ENCODE results near the gene COL18A1. TPM values are rescaled to one million over a fixed set of nuclear protein-coding genes. Genes with fewer than 3 reads are reported as not detected.
A peak's percentile ranks its signal among the peaks of the same experiment; 100 is the strongest.

The COL18A1 gene
- total and polyA plus RNA-seq, 9 of the 15 experiments (the other 6 are each of a cell fraction or from before 2014, with no cell fraction given): 0.14 to 16.4 (median 2.0) TPM

DNA sequence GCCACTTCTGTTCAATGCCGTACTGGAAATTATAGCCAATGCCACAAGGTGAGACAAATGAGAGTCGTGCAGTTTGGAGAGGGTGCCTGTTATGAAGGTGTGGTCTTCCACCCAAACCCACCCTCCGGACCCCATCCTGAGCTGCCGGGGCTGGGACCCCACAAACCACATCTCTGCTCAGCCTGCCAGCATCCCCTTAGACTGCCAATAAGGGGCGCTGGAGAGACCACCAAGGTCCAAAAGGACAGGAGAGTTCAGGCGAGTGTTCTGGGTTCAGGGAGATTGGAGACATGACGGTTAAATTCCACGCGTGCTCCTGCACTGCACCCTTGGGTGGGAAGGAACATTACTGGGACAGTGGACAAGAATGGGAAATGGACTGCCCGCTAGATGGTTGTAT, 48.7 kb upstream of the COL18A1 start (continued):
- TF ChIP-seq KDM2B (CRISPR knock-in tag; IDR thresholded peaks at IDR 0.05) (no peak), KAT7 (CRISPR knock-in tag; IDR thresholded peaks at IDR 0.05; ENCODE audit: borderline replicate concordance) (no peak), ZNF212 (CRISPR knock-in tag; IDR thresholded peaks at IDR 0.05) (no peak), ZNF561 (CRISPR knock-in tag; conservative IDR thresholded peaks at IDR 0.05) (no peak), STAT5B (CRISPR knock-in tag; IDR thresholded peaks at IDR 0.05) (no peak), GABPB1 (CRISPR knock-in tag; IDR thresholded peaks at IDR 0.05) (0 out of 2 replicates have a peak, but pooled peaks have one; percentile 28)

DNA sequence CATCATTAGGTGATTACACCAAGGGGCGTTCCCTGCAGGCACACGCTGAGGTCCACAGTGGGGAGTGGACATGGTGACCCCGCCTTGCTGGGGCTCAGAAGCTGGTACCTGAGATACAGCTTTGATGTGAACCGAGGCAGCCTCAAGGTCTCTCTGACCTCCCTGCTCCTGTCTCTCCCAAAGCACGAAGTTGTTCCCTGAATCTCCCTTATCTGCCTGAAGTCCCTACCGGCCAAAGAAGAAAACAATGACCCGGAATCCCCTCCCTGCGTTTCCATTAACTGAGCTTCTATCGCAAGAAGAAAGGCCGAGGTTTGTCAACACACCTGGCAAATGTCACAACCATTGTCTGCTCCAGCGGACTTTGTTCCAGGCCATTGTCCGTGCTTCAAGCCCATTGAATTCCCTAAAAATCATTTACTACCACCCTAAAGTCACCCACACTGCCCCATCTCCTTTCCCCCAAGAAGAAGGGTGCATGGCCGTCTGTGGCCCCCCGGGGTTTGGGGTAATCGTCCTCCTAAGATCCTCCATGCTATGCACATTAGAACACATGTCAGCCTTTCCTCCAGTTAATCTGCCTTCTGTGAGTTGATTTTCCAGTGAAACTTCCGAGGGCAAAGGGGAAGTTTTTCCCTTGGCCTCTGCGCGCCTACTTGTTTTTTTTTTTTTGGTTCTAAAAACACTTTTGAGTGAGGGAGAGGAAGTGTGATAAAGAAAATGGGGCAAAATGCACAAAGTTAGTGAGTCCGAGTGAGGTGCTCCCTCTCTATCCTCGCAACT, 48.1 kb upstream of the COL18A1 start:
- H3K4me2 ChIP-seq (ENCODE audit: insufficient read depth, low read length): peak overlapping the region; percentile 40; the same call in 1 of the 2 replicates
- no TSS peak for BruUV-seq (replicated peaks)
- CTCF ChIA-PET (ENCODE audit: low intra/inter-chr PET ratio): interaction anchor here (0.6 to 1.6 kb wide), 2 partner anchors 82 to 418 kb away, joined by 5 to 8 read pairs; no protein-coding TSS in a partner anchor

More for the DNA sequence above, 48.1 kb upstream of the COL18A1 start:
- H3K27me3 ChIP-seq (ENCODE audit: control insufficient read depth in 2 of 2, insufficient read depth in 2 of 2, low read length in 2 of 2): peaks cover 11 to 39% of the 10 kb centered on the region in 2 experiments
- no peak overlapping the region for H3K27ac ChIP-seq (ENCODE audit: extremely low read depth, low read depth, low read length)
- TF ChIP-seq SAFB (IDR thresholded peaks at IDR 0.05; ENCODE audit: borderline replicate concordance, low read depth, low read length) (0 out of 2 replicates have a peak, but pooled peaks have one; percentile 22), PTRF (tag; IDR thresholded peaks at IDR 0.05) (no peak), RAD21 (CRISPR knock-in tag; conservative IDR thresholded peaks at IDR 0.05 in 1 of 2, IDR thresholded peaks at IDR 0.05 in 1 of 2) (0 out of 4 replicates have a peak, but pooled peaks of 1 of the 2 experiments have one; percentile 17), LARP7 (IDR thresholded peaks at IDR 0.05) (no peak), CBFA2T3 (IDR thresholded peaks at IDR 0.05) (peak; percentile 8; the same call in 1 of the 2 replicates), SOX6 (IDR thresholded peaks at IDR 0.05) (0 out of 2 replicates have a peak, but pooled peaks have one; percentile 38), JUND (IDR thresholded peaks at IDR 0.05; ENCODE audit: borderline replicate concordance, low read depth, low read length) (no peak), JUND (tag; IDR thresholded peaks at IDR 0.05; ENCODE audit: borderline replicate concordance, low read depth, low read length) (0 out of 3 replicates have a peak, but pooled peaks have one; percentile 10), KDM5B (IDR thresholded peaks at IDR 0.05; ENCODE audit: insufficient replicate concordance, low read depth, low read length) (peak; percentile 29)
- H3K4me3 ChIP-seq: no peak overlapping the region
- POLR2A ChIA-PET: interaction anchor here (0.8 to 1.7 kb wide), 4 partner anchors 10 to 119 kb away, joined by 3 to 4 read pairs (median 3); no protein-coding TSS in a partner anchor
- peaks cover 33 to 65% of the 10 kb centered on the region in 2 experiments; a peak in 4 of 5 replicates for H3K4me1 ChIP-seq (replicated peaks in 1 of 2; ENCODE audit: control insufficient read depth in 2 of 2, insufficient read depth in 2 of 2, low read length in 2 of 2)
- no peak overlapping the region for H2AFZ ChIP-seq (ENCODE audit: low read depth, low read length)
- in situ Hi-C loops (cut with MboI) (no loop called here), intact Hi-C loops (cut with micrococcal nuclease) (loop anchor here (1.0 to 5.0 kb wide), 2 partner anchors 60 to 82 kb away; no protein-coding TSS in a partner anchor)
- peaks cover 8% of the 10 kb centered on the region; the same call in 1 of the 2 replicates for H4K20me1 ChIP-seq (replicated peaks; ENCODE audit: control insufficient read depth, insufficient read depth, low read length)
- no peaks in the 10 kb centered on the region for H3K79me2 ChIP-seq (ENCODE audit: control insufficient read depth, insufficient read depth, low read length)
- no peaks in the 10 kb centered on the region for H3K36me3 ChIP-seq (ENCODE audit: control insufficient read depth, insufficient read depth, low read length)
- no peak overlapping the region for H3K9ac ChIP-seq (ENCODE audit: insufficient read depth in 1 of 2, low read depth in 2 of 2, low read length in 2 of 2)
- ATAC-seq: no peak
- DNase-seq (ENCODE audit: extremely low read depth in 1 of 4, low spot score in 3 of 4): no peak
- no peaks in the 10 kb centered on the region for H3K9me3 ChIP-seq (replicated peaks; ENCODE audit: control insufficient read depth, insufficient read depth, low read depth, low read length)
- WGBS (ENCODE audit: insufficient coverage, low coverage, missing lambda C conversion rate): 18% methylated on average over 19 of the region's 20 CpGs
- no peak for FAIRE-seq
- H3K9me1 ChIP-seq (ENCODE audit: control insufficient read depth, insufficient read depth, low read length): no peaks in the 10 kb centered on the region
